ENCODE measurements around the gene KCNA5. TPM values are rescaled to one million over a fixed set of nuclear protein-coding genes. Genes with fewer than 3 reads are reported as not detected.

KCNA5 gene
- total RNA-seq, 4 donors from 2014 or later = 1.3 to 37.3 (median 6.8) TPM

DNA sequence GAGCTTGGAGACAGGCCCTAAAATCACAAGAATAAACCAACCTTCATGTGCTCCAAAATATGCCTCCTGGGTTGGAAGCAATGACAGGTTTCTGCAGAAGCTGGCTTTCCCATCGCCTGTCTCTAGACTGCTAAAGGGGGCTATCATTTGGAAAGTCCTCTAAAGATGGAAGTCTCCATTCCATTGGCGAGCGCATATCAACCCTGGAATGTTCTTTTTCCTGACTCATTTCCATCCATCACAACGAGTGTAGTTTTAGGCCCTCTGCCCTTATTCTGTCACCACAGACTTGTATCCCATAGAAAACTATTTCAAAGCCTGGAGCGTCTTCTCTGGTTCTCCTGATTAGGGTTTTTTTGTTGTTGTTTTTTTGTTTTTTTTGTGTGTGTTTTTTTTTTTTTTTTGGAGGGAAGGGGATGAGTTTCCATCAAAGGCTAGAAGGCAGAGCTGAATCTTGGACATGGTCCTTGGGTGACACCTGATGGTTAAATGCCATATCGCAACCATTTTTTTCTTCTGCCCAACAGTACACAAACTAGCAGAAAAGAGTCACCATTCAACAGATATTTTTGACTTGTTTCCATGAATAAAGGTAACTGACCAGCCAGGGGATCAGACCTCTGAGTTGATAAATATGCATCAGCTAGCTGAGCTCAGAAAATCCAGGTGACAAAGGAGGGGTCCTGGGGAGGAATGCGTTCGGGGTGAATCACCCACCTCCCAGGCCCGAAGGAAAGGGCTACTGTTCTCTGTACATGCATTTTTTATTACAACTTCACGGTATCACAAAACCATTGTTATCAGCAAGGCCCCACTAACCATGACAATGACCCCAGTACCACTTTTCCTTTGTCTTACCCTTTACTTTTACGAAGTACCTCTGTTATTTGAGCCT lies 40.5 kb downstream of the KCNA5 start:
- no peak overlapping the region for H3K27ac ChIP-seq
- H3K27me3 ChIP-seq = no peaks in the 10 kb centered on the region

GRCh38 chr12:5085896-5086295 lies 42.2 kb downstream of the KCNA5 start:
- Histone ChIP-seq H3K4me1 (no peaks in the 10 kb centered on the region), H3K27me3 (no peaks in the 10 kb centered on the region), H3K27ac (no peak overlapping the region), H3K4me3 (no peak overlapping the region), H3K9me3 (no peaks in the 10 kb centered on the region), H3K36me3 (no peaks in the 10 kb centered on the region)
- ATAC-seq = no peak
- TF ChIP-seq CTCF (IDR thresholded peaks at IDR 0.05) = no peak
- TF ChIP-seq EP300 (IDR thresholded peaks at IDR 0.05) = no peak
- 53 to 55% methylated on average over 3 of the region's 3 CpGs for WGBS, 2 donors (ENCODE audit: low coverage in 1 of 2)

More for the DNA sequence above, 40.5 kb downstream of the KCNA5 start:
- Histone ChIP-seq H3K4me3 (no peak overlapping the region), H3K36me3 (no peaks in the 10 kb centered on the region), H3K9me3 (no peaks in the 10 kb centered on the region), H3K4me1 (peaks cover 0 to 3% (median 0%) of the 10 kb centered on the region in 3 donors)
- WGBS, 2 donors (ENCODE audit: low coverage in 1 of 2) = 56 to 60% methylated on average over 9 to 11 of the region's 11 CpGs
- TF ChIP-seq CTCF (IDR thresholded peaks at IDR 0.05) (peak; percentile 43 to 74 (median 63)), EP300 (IDR thresholded peaks at IDR 0.05) (no peak)
- ATAC-seq = peak; percentile 27

DNA sequence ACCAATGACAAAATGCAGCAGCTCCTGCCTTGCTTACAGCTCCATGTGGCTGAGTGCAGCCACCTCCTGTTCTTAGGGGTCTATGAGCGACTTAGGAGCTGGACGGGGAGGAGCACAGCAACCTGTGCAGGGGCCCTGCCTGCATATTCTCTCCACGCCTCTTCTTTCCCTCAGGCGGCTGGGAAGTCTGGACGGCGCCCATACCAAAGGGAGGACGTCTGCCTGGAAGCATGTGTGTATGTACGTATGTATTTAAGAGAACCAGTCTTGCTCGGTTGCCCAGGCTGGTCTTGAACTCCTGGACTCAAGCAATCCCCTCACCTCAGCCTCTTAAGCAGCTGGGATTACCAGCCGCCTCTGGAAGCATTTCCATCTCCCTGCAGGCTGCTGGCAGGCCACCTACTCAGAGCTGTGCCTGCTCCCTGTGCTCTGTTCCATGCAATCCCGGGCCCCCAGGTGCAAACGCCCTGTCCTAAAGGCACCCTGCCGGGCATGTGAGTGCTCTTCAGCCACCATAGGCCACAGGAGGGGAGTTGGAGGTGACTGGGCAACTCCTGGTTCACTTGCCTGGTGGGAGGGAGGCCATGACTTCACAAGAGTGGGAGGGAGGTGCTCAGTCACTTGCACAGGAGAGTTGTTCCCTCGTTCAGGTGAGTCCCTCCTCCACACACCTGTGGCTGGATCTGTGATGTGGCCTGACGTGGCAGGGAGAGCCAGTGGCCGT lies 44.3 kb downstream of the KCNA5 start:
- Histone ChIP-seq H3K36me3 (no peaks in the 10 kb centered on the region), H3K4me1 (no peaks in the 10 kb centered on the region), H3K27me3 (no peaks in the 10 kb centered on the region), H3K4me3 (no peak overlapping the region), H3K9me3 (no peaks in the 10 kb centered on the region), H3K27ac (no peak overlapping the region)
- WGBS, 2 donors (ENCODE audit: low coverage in 1 of 2) = 79 to 80% methylated on average over 2 to 5 of the region's 16 CpGs
- no peak for ATAC-seq
- TF ChIP-seq POLR2A (IDR thresholded peaks at IDR 0.05) (no peak), EP300 (IDR thresholded peaks at IDR 0.05) (no peak), POLR2AphosphoS5 (IDR thresholded peaks at IDR 0.05) (no peak), CTCF (IDR thresholded peaks at IDR 0.05) (no peak)

DNA sequence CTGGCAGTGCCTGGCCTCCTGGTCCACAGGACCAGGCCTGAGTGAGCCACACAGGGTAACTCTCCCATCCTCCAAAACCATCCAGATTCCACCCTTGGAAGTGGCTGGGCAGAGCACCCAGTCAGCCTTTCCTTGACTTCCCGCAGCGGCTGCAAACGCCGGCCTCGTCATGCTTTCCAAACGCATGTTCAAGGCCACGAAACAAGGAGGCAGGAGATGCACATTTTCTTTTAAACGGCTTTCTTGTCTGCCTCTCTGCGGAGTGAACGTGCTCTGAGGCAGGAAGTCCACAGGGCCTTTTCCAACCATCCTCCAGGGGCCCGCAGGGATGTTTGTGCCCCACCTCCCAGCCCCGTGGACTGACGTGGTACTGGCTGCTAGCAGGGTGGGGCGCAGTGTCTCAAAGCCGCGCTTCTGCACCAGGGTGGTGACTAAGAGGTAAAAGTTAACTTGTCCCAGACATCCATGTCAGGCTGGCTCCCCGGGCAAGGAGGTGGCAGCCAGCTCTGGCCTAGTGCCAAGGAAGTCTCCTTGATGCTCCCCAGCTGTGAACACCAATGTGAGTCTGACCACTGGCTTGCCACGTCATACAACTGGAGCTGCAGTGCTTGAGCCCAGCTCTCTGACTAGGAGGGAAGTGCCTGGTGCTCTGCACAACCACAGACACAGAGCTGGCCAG lies 45.0 kb downstream of the KCNA5 start:
- no peak overlapping the region for H3K27ac ChIP-seq
- H3K36me3 ChIP-seq = no peaks in the 10 kb centered on the region
- TF ChIP-seq CTCF (IDR thresholded peaks at IDR 0.05) = no peak
- TF ChIP-seq POLR2A (IDR thresholded peaks at IDR 0.05) = no peak
- TF ChIP-seq EP300 (IDR thresholded peaks at IDR 0.05) = no peak
- TF ChIP-seq POLR2AphosphoS5 (IDR thresholded peaks at IDR 0.05) = no peak
- no CpG with 5 or more reads among the region's 18 CpGs for WGBS, 2 donors (ENCODE audit: low coverage in 1 of 2)
- no peak overlapping the region for H3K4me3 ChIP-seq
- ATAC-seq = no peak
- H3K9me3 ChIP-seq = no peaks in the 10 kb centered on the region
- no peaks in the 10 kb centered on the region for H3K4me1 ChIP-seq
- H3K27me3 ChIP-seq = peaks cover under 1% of the 10 kb centered on the region
